Lower leg skin (tissue), 4 donors: ENCODE results near the gene TSPAN33. TPM values are rescaled to one million over a fixed set of nuclear protein-coding genes. Genes with fewer than 3 reads are reported as not detected.

Experiments used
- DNase-seq, 2 donors: peaks; one replicate each; pipeline ENCODE4 v3.0.0-alpha.2; 2019; ENCODE audit warnings: low spot score in 2 of 2
- H3K4me3 ChIP-seq: fragments of 200-600 bp; sonication (generic); 2 replicates; pipeline ENCODE4 v1.5.1; 2017; ENCODE audit warnings: mild to moderate bottlenecking, low read depth; ENCODE audit not compliant: poor library complexity, severe bottlenecking
- POLR2A ChIP-seq, 2 donors: fragments of 450-650 bp; IDR thresholded peaks; one replicate each; pipeline ENCODE4 v1.6.1; 2016 to 2017; ENCODE audit warnings: antibody characterized with exemption in 2 of 2, mild to moderate bottlenecking in 1 of 2, moderate library complexity in 1 of 2
- WGBS, 2 donors: methylation state at CpG; one replicate each; pipeline ENCODE4 v1.1.5; 2018; 5-methylcytosine and 5-hydroxymethylcytosine counted together
- intact Hi-C: fragments of 100-400 bp; cut with DNase I; formaldehyde crosslinking; loops from one replicate; pipeline ENCODE4 v1.15.0; 2023; ENCODE audit warnings: low total_unique reads
- total RNA-seq, 4 donors: library from RNA; depleted of rRNA; stranded (reverse); fragments of >200 nt; gene quantifications; one replicate each; pipeline ENCODE4 v1.1.0, GENCODE V29; 2016
- TF ChIP-seq, protein P1 (sequence below), 3 donors: fragments of 450-650 bp; IDR thresholded peaks; one replicate each; pipeline ENCODE4 v1.5.1; 2016; ENCODE audit warnings: antibody characterized with exemption in 3 of 3, mild to moderate bottlenecking in 3 of 3, moderate library complexity in 2 of 3

TSPAN33 gene
- total RNA-seq, 4 donors from 2014 or later, result 7.4 to 13.4 (median 9.9) TPM

DNA sequence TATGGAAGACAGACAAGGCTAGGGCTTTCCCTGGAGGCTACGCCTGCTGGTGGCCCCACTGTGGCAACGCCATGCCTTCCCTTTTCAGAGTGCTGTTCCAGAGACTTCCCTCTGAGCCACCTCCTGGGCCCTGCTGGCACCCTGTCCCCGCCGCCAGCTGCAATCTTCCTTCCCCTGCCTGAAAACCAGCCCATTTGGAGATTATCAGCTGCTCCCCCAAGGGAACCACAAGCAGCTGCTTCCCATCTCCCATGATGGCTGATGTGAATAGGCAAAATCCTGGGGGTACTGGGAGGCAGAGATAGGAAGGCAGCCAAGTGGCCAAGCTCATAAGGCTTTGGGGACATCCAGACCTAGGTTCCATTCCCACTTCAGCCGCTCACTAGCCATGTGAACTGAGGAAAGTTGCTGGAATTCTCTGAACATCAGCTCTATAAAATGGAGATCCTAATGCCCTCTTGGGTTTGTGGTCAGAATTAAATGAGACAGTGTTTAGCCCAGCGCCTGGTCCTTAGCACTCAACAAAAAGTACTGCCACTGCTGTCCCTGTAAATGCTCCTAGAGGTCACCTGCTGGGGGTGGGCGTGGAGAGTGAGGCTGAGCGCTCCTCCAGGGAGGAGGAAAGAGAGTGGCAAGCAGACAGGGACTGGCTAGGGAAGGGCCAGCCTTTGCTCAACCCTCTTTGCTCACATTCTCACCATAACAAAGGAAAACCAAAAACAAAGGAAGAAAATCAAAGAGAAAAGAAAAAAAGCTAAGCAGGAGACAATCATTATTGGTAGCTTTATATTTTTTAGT lies 5.9 kb downstream of the TSPAN33 start:
- H3K4me3 ChIP-seq, result no peak overlapping the region
- TF ChIP-seq POLR2A (IDR thresholded peaks at IDR 0.05), result no peak
- TF ChIP-seq, protein P1, sequence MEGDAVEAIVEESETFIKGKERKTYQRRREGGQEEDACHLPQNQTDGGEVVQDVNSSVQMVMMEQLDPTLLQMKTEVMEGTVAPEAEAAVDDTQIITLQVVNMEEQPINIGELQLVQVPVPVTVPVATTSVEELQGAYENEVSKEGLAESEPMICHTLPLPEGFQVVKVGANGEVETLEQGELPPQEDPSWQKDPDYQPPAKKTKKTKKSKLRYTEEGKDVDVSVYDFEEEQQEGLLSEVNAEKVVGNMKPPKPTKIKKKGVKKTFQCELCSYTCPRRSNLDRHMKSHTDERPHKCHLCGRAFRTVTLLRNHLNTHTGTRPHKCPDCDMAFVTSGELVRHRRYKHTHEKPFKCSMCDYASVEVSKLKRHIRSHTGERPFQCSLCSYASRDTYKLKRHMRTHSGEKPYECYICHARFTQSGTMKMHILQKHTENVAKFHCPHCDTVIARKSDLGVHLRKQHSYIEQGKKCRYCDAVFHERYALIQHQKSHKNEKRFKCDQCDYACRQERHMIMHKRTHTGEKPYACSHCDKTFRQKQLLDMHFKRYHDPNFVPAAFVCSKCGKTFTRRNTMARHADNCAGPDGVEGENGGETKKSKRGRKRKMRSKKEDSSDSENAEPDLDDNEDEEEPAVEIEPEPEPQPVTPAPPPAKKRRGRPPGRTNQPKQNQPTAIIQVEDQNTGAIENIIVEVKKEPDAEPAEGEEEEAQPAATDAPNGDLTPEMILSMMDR (IDR thresholded peaks at IDR 0.05), result no peak
- no peak for DNase-seq
- 72 to 75% methylated on average over 7 to 8 of the region's 8 CpGs for WGBS, 2 donors
- intact Hi-C loops, result no loop called here

DNA sequence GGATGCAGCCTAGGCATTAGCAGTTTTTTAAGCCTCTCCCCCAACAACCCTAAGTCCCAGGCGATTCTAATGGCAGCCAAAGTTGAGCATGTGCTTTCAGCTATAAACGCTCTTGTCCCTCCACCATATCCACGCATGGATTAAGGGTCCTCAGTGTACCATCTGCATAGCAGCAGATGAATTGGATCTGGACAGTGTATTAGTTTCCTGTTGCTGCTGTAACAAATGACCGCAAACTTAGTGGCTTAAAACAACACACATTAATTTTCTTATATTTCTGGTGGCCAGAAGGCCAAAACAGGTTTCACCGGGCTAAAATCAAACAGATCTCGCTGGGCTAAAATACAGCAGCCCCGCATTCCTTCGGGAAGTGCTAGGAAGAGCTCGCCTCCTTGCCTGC lies 13.1 kb downstream of the TSPAN33 start:
- intact Hi-C loops, result no loop called here
- no peak for DNase-seq
- no peak overlapping the region for H3K4me3 ChIP-seq
- no peak for TF ChIP-seq POLR2A (IDR thresholded peaks at IDR 0.05)
- TF ChIP-seq, protein P1 (IDR thresholded peaks at IDR 0.05), result no peak
- 93 to 95% methylated on average over 9 of the region's 9 CpGs for WGBS, 2 donors

DNA sequence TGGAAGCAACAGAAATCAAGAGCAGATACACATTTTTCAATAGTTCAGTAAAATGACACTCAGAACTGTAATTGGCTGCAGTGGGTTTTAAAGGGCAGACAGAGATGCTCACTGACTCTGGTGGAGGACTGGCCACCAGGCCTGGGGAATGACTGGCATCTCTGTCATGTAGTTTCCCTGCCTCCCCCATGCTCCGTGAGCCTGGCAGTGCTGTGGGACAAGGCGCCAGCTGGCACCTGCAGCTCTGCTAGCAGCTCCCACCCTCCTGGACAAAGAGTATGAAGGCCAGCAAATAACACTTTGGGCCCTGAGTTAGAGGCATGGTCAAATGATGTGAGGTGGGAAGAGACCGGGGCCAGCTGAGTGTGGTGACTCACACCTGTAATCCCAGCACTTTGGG lies 15.0 kb downstream of the TSPAN33 start:
- WGBS, 2 donors, result 82 to 90% methylated on average over 3 of the region's 3 CpGs
- TF ChIP-seq, protein P1 (IDR thresholded peaks at IDR 0.05), result no peak
- TF ChIP-seq POLR2A (IDR thresholded peaks at IDR 0.05), result no peak
- H3K4me3 ChIP-seq, result no peak overlapping the region
- DNase-seq, result no peak
- intact Hi-C loops, result no loop called here

DNA sequence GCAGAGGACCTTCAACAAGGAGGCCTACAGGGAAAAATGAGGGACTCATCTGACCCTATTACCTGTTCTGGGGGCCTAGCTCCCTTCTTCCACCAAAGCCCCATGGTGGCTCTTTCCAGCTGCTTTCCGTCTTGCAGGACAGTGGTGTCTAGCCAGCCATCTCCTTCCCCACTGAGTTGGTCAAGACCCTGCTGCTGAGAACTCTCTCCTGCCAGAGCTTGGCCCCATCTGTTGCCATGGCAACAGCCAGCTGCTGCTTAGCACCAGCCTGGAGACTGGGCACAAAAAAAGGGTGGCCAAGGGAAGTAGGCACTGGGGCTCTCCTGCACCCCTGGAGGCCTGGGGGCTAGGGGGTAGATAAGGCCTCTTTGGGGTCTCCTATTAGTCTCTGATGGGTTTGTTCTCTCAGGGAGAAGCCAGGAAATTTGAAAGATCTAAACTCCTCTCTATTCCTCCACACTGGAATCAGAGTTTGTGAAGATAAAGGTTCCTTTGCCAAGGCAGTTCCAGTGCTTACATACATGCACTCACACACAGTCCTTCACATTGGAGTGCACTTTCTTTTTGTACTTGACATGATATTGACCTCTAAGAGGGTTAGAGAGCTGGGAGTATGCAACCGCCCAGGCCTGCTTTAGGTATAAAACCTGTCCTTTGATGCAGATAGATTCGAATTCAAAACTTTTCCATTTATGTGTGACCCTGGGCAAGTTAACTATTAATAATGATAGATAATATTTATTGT lies 15.8 kb downstream of the TSPAN33 start:
- intact Hi-C loops, result no loop called here
- TF ChIP-seq POLR2A (IDR thresholded peaks at IDR 0.05), result no peak
- TF ChIP-seq, protein P1 (IDR thresholded peaks at IDR 0.05), result no peak
- WGBS, 2 donors, result 94 to 99% methylated on average over 3 of the region's 3 CpGs
- no peak for DNase-seq
- H3K4me3 ChIP-seq, result no peak overlapping the region

DNA sequence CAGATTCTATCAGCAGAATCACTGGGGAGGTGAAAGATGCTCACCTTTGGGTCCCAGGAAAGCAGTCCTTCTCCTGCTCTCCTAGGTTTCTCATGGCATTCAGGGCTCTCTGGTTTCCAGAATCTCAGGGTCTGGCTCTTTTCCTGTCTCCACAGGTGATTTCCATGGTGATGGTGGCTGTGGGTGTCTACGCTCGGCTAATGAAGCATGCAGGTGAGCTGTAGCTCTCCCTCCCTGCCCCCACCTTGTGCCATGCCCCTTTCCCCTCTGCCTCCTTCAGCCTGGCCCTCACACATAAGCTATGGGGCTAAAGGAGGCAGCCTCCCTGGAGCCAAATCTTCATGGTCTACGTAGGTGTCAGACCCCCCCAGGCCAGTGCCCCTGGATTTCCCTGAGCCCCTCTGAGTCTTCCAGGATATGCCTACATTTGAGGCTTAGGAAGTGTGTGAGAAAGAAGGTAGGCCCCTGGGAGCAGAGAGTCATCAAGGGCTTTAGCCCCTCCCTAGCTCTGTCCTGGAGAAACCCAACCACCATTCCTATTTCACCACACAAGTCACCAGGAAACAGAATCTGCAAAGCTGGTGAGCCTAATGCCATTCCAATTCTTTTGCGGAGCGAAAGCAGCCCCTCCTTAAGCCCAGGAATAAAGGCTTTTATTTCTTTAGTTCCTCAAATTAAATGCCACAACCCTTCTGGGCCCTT lies 17.2 kb downstream of the TSPAN33 start:
- WGBS, 2 donors, result 92 to 96% methylated on average over 5 of the region's 5 CpGs
- H3K4me3 ChIP-seq, result no peak overlapping the region
- intact Hi-C loops, result no loop called here
- DNase-seq, result no peak
- no peak for TF ChIP-seq POLR2A (IDR thresholded peaks at IDR 0.05)
- TF ChIP-seq, protein P1 (IDR thresholded peaks at IDR 0.05), result no peak
